GM18861 (cell line): ENCODE data around the gene ANP32B.
"Not testable (repeated sequence)": the region's sequence is repeated elsewhere in the genome, so short reads cannot be mapped to it uniquely, and the experiment has no call there.

ENCODE experiments used
- ATAC-seq: cut with Tn5 transposase; IDR thresholded peaks from one replicate; pipeline ENCODE4 v1.9.1; 2021; ENCODE audit not compliant: unreplicated experiment

Gene ANP32B

DNA sequence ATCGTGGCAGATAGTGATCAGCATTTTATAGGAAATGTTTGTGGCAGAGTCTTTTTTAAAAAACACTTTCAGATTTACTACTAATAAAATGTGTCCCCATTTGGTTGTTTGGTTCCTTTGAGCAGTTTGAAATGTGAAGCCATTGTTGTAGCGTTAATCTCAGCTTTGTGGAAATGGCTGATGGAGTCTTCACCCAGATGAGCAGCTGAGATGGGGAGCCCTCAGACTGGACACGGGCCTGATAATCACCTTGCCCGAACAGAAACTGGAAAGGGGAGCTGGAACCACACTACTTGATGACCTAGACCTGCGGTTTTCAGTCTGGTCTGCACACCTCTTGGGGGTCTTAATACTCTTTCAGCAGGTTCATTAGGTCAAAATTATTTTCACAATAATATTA is 20.6 kb upstream of the ANP32B start:
- no peak for ATAC-seq

DNA sequence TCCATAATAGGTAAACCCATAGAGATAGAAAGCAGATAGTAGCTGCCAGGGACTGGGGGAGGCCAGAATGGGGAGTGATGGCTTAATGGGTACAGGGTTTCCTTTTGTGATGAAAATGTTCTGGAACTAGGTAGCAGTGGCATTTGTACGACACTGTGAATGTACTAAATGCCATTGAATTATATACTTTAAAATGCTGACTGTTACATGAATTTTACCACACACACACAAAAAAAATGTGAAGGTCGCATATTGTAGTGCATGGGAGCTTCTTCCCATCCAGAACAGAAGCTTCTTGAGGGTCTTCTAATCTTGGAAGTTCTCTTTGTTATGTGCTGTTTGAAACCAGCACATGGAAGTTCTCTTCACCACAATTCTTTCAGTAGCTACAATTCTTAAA is 19.9 kb upstream of the ANP32B start:
- no peak for ATAC-seq

DNA sequence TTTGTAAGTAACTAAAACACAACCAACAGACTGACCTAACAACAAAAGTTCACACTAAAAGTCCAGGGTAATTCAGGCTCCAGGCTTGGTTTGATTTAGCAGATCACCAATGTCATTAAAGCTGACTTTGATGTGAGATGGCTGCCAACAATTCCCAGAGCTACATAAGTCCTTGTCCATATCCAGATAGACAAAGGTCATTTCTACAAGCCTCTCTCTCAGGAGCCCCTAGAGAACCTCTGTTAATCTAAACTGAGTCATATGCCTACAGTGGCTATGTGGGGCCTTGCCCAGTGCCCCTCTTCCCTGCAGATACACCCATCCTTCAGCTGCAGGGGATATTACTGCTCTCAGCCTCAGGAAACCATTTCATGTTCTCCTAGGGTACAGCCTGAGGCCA is 18.2 kb upstream of the ANP32B start:
- no peak for ATAC-seq

DNA sequence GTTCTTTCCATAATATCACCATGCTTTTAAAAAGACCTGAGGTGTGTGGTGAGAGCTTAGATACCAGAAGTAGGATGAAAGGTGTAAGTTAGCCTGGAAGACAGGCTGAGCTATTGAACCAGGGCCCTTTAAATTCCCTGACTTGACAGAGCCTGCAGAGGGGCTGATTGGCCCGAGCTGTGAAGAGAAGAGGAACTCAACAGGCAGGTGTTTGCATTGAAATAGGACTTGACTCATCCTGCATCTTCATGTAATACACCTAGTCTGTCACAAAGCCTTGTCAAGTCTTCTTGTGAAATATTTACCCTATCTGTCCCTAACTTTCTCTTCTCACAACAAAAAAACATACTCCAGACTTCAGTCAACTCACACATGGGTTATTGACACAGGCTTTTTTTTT is 16.6 kb upstream of the ANP32B start:
- ATAC-seq = no peak

DNA sequence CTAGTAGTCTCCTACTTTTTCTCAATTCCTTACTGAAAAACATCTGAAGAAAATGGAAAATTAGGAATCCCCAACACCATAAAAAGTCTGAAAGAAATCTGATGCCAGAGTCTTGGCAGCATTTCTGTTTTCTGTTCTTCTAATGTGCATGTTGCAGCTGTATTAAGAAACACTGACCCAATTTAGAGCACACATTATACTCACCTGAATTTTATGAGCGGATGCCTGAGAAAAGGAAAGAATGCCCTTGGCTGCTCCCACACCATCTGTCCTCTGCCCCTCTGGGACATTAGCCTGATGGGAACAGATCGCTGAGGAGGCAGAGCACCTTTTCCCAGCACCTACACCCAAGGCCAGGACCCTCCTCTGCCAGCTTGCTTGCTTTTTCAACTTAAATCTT is 14.1 kb upstream of the ANP32B start:
- no peak for ATAC-seq

DNA sequence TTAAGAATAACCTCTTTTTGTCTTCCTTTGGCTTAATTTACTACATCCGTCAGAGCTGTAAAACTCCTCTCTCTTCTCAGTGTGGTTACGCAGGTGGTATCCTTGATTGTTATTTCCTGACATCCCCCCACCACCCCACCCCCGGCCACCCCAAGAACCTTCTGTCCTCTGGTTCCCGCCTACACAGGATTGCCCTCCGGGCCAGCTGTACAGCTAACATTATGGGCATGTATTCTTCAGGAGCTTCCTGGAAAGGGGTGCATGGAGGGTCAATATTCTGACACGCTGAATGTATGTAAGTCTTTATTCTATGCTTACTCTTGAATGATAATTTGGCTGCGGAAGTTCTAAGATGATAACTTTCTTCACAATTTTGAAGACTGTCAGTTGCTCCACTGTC is 13.0 kb upstream of the ANP32B start:
- no peak for ATAC-seq

DNA sequence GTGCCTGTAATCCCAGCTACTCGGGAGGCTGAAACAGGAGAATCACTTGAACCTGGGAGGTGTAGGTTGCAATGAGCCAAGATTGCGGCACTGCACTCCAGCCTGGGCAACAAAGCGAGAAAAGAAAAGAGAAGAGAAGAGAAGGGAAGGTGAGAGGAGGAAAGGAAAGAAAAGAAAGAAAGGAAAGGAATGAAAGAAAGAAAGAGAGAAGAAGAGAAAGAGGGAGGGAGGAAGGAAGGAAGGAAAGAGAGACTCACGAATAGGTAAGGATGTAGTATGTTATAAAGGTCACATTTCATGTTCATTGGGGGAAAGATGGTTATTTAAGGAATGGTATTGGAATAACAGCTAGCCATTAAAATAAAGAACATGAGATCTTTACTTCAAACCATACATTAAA is 10.4 kb upstream of the ANP32B start:
- ATAC-seq = no peak

DNA sequence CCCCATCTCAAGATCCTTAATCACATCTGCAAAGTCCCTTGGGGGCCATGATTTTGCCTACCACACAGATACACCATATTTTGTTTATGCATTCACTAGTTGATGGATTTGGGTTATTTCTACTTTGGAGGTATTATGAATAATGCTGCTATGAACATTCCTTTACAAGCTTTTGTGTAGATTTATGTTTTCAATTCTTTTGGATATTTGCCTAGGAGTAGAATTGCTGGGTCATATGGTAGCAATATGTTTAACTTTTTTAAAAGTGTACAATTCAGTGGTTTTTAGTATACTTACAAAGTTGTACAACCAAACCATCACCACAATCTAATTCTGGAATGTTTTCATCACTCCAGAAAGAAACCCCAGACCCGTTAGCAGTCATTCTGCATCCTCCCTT is 7.8 kb upstream of the ANP32B start:
- ATAC-seq = no peak

DNA sequence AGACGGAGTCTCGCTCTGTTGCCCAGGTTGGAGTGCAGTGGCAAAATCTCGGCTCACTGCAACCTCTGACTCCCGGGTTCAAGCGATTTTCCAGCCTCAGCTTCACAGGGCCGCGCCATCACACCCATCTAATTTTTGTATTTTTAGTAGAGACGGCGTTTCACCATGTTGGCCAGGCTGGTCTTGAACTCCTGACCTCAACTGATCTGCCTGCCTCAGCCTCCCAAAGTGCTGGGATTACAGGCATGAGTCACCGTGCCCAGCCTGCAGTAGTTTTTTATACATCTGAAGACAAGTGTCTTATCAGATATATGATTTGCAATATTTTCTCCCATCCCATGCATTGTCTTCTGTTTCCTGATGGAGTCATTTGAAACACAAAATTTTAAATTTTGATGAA is 6.5 kb upstream of the ANP32B start:
- not testable (repeated sequence) for ATAC-seq

DNA sequence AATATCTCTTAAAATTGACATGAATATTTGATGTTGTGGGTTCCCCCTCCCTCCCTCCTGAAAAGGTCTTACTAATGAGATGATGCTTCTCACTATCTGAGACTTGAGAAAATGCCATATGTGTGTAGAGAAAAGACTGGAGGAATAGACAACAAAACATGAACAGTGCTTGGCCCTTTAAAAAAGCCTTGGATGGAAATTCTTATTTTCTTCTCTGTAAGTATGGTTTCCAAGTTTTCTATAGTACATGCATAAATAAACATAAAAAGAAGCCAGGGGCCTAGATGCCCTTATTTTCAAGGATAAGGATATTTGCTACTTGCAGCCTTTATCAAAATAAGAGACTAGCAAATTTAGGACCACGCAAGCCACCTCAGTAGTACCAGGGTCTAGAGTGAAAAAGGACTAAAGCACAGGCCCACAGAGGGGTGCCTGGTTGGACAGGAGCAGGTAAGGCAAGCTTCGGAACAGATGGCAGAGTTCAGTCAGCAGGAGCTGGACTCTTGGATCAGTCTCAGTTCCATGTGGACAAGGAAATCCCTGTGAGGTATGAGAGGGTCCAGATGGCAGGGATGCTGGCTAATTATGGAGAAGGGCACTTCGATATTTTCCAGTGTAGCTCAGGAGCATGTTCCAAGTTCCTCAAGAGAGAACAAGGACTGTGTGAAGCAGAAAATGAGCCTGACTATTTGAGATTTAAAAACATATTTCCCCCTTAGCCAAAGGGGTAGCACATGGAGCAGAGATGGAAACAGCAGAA is 4.6 kb upstream of the ANP32B start:
- no peak for ATAC-seq

DNA sequence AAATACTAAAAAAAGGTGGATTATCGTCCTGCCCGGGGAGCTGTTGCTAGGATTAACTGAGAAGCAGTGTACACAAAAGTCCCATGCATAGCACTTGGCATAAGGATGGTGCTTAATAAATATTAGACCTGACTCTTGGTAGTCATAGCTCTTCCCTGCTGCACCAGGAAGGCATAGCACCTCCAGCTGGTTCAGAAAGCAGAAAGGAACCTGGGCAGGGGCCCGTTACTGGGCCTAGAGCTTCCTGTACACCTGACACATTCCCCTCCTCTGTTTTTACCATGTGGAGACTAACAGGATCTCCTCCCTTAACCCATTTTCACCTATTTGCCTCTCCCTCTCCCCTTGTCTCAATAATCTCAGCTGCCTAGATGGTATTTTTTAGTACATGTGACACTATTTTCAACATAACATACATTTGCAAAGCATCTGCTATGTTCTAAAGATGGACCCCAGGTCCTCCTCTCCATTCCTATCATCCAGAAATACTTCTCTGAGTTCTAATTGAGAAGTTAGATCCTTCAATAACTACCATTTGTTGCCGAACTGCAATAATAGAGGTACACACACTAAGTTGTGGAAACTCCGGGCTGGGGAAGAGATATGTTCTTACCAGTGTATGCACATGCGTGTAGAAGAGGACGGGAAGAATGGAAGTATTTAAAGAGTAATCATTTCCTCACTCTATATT is 3.2 kb upstream of the ANP32B start:
- no peak for ATAC-seq

DNA sequence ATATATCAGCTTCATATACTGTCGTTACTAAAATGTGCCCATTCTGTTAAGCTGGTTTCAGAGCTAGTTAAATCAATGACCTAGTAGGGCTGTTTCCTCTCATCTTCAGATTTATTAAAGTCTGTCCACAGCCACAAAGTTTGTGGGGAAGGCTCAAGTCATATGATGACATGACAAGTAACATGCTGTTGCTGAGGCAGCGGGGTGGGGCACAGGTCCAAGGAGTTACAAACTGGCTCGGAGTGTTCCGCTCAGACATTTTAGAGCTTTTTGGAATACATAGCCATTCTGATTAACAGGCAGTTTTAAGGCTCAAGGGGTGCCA is 2.7 kb upstream of the ANP32B start:
- ATAC-seq = no peak

DNA sequence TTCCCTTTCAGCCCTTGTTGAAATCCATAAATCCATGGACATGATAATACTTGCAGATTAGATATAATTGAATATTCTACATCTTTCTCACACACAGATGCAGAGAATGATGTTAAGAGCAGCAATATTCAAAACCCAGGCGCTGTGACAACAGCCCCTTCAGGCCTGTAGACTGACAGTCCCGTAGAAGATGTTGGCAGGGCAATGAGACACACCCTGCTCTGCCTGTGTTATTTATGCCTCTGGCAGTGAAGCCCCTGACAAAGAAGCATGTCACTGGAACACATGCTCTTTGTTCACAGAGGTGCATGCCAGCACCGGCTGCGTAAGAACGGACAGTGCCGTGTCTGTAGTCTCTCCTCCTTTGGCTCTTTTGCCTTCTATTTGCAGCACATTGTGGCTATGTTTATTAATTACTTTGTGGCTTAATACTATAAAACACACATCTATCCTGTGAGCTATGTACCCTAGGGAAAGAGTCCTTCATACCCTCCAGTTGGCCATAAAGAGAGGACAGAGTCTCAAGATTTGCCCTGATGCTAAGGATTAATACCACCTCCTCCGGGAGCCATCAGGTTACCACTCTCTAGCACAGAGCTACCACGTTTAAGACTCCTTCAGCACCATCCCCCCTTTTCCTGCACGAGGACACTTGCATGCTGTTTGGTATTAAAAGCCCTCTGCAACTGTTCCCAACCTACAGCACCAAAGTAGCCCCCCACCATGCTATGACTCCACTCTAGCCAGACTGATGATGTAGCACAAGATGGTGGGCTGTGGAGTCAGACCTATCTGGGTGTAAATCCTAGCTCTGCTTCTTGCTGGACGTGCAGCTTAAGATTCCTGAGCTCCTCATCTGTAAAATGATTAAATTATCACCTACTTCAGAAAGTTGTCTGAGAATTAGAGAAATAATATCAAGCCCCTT is 2.0 kb upstream of the ANP32B start:
- ATAC-seq = no peak

DNA sequence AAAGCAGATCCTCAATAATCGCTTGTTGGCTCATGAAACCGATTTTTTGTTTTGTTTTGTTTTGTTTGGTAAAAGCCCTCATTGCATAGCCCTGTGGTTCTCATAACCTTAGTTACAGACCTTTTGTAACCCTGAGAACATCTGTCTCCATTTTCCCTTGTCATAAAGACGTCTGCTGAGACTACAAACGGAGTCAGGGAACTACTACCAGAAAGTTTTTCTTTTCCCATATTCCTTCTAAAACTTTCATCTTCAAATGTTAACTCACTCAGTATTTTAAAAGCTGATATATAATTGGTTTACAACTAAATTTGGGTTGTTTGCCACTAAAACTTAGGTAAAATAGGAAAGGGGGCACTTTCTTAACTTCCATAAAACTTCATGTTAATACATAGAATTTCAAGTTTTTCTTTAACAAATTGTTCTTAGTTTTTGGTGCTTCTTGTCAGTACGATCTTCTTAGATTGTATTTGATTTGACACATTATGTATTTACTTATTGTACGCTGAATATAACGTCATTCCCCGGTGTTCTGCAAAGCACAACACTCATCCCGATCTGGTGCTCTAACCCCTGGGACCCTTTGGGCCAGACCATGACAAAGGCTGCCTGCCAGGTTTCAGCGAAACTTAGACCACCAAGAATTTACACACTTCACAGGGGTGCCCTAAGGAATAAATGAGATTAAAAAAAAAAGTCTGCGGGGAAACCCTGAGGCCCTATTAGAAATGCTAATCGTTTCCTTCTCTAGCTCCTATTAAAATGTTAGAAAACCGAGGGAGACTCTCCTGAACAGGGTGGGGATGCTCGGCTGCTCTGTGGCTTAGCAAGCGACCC is 1.1 kb upstream of the ANP32B start:
- ATAC-seq = no peak

DNA sequence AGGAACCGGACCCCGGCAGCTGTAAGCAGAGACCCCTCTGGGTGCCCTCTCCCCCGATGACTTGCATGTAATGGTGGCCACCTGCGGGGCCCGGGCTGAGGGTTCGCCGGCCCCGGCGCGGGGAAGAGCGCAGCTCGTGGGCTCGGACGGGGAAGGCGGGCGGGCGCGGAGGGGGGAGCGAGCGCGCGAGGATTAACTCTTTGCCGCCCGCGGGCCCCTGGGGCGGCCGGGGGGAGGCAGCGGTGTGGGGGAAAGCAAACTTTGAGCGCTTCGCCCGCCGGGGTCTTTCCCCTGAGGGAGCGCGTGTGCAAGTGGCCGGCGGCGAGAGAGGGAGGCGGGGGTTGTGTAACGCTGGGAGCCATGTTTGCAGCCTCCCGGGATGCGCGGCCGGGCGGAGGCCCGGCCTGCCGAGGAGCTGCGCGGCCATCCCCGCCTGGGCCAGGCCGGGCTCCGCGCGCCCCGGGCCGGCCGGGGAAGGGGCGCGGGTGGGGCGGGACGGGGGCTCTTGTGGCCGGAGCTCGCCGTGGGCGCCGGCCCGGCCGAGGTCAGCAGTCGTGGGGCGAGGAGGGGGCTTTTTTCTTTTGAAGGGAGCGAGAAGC is 547 bp downstream of the ANP32B start:
- ATAC-seq = no peak

DNA sequence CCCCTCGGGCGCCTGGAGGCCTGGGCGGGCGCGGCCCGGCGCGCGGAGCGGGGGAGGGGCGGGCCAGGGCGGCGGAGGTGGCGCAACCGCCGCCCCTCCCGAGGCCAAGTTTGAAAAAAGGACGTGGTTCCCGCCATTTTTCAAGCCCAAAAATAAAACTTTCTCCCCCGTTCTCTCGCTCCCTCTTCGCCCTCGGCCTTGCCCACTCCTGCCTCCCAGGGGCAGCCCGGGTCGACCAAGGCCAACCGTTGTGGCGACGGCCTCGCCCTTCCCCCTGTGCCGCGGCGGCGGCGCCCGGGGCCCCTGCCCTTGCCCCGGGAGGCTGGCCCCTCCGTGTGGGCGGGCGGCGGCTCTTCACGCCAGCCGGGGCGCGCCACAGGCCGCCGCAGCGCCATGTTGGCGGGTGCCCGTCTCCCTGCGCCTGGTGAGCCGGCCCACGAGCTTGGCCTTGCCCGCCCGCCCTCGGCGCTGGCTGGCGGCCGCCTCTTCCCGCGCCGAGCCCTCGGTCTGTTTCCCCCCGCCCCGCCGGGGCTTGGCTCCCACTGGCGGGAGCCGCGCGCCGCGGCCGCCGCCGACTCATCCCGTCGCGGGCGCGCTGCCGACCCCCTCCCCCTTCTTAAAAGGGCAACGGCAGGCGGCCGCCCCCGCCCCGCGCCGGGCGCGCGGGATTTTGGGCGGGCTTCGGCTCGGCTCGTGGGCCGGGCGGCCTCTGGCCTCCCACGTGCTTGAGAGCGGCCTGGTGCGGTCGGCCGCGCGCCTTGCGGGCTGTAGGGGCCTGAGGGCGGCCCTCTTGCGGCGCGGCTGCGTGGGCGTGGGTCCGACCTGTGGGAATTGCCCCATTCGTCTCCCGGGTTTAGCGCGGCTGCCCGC is 1.3 kb downstream of the ANP32B start:
- peak; percentile 21 for ATAC-seq

DNA sequence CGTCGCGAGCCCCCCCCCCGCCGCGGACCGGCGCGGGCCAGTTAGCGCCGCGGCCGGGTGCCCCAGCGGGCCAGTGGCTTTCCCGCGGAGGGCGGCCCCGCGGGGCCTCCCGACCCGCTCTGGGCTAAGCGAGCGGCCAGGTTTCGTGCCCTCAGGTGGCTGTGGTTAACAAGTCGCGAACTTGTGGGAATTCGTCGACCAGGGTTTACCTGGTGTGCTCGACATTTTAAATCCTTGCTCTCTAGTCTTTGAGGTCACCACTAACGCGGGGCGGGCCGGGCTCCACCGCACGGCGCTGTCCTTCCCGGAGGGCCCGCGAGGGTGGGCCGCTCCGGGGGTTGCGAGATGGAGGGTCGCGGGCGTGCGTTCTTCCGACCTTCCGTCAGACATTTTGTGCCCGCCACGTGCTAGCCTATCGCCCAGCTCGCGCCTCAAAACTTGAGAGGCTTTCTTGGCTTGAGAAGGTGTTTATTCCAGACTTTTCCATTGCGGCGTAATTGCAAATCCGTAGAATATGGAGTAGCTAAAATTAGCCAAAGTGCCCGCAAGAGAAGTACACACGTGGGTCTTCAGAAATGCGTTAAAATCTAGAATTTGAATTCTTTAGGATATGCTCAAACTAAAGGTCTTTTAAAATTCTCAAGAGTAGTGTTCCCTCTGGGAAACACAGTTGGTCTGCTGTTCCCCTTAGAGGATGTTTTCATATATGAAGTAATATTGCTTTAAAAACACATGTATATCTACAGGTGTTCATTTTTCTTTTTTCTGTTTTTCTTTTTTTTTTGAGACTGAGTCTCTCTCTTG is 2.1 kb downstream of the ANP32B start:
- no peak for ATAC-seq

DNA sequence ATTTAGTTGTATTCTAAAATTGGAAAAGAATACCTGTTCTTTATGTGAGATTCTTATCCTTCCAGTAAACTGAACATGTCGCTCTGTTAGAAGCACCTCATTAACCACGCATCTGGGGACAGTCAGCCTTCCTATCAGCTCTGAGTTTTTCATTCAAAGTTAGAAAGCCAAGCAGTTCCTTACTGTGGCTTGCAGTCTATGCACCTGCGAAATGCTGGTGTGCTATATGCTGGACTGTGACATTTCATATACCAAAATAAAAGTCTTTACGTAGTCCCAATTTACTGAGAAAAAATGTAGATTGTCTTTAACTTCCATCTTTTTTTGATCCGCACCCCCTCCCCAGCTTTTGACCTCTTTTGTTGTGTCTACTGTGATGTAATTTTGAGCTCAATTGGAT is 4.3 kb downstream of the ANP32B start:
- ATAC-seq = no peak

DNA sequence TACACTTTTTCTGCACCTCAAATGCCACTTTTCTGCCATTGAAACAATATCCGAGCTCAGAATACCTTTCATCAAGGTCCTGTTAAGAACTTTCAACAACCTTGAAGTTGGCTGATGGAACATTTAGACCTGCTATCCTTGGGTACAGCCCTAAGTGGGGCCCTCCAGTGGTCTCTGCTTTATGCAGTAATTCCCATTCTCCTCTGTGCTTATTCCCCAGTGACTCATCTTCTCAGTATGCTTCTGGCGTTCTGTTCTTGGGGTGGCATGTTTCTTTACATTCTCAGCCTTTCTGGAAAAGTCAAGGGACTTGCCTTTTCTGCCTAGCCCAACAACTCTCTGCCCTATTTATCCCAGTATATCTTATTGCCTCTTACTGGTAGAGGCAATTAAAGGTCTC is 7.1 kb downstream of the ANP32B start:
- ATAC-seq = no peak
